GM19463 (cell line): ENCODE measurements around the gene ASNS.
"Not testable (repeated sequence)": the region's sequence is repeated elsewhere in the genome, so short reads cannot be mapped to it uniquely, and the experiment has no call there.

Experiments used
- ATAC-seq: cut with Tn5 transposase; IDR thresholded peaks from one replicate; pipeline ENCODE4 v1.9.1; 2021; ENCODE audit warnings: mild to moderate bottlenecking, moderate library complexity; ENCODE audit not compliant: unreplicated experiment

ASNS gene

DNA sequence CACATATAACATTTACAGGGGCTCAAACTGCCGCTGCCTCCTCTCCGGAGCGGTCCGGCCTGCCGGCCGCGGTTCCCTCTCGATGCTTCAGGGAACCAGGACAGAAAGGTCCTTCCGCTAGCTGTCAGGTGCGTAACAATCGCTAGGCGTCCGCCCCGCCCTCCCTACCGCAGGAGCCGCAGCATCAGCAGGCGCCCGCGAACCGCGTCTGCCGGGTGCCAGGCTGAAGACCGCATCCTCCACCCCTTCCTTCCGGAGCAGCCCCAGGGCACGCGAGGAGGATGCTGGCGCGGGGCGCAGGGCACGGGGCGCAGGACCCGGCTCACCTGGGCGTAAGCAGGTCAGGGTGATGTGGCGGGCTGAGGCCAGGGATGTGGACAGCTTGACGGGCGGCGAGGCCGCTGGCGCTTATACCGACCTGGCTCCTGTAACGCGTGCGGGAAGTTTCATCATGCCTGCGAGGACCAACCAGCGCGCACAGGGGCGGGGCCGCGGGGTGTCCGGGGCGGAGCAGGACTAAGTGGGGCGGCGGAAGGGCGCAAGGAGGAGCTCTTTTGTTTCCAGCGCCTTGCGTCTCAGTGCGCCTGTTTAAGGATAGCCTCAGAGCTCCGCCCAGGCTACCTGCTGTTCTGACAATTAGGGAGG lies at the start of gene ASNS:
TSS of gene ASNS (minus strand) at position 384 of the 645 bp plus-strand sequence. CDS start 3,252 bp downstream, outside the sequence.
- peak; percentile 98 for ATAC-seq

DNA sequence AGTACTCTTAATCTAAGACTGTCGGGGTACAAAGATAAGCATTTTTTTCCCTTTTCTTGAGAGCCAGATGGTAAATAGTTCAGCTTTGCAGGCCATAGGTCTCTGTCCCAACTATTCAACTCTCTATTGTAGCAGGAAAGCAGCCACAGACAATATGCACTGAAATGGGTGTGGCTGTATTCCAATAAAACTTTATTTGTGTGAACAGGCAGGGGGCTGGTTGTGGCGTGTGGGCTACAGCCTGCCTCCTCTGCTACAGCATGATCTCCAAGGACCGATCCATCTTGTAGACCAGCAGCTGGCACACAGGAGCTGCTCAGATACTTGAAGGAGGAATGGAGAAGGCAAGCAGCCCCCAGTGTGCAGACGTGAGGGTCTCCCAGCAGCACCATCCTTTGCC lies 49.0 kb upstream of the ASNS start:
- not testable (repeated sequence) for ATAC-seq

- ATAC-seq, result not testable (repeated sequence)
These were observed 43.1 kb upstream of the ASNS start for GRCh38 chr7:97915267-97915666.

DNA sequence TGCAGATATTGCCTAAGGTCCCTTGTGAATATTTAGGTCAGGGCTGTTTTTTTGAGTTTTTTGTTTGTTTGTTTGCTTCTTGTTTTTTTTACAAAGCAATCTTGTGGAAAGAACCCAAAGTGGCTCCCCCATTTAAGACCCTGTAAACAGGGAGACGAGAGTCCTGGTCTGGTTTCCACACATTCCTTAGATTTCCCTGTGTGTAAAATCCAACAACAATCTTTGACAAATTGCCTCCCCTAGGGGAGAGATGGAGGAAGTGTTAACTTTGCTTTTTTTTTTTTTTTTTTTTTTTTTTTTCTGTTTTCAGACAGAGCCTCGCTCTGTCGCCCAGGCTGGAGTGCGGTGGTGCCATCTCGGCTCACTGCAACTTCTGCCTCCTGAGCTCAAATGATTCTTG lies 40.1 kb upstream of the ASNS start:
- ATAC-seq, result not testable (repeated sequence)

- not testable (repeated sequence) for ATAC-seq
These were observed 24.7 kb upstream of the ASNS start for GRCh38 chr7:97896893-97897292.

DNA sequence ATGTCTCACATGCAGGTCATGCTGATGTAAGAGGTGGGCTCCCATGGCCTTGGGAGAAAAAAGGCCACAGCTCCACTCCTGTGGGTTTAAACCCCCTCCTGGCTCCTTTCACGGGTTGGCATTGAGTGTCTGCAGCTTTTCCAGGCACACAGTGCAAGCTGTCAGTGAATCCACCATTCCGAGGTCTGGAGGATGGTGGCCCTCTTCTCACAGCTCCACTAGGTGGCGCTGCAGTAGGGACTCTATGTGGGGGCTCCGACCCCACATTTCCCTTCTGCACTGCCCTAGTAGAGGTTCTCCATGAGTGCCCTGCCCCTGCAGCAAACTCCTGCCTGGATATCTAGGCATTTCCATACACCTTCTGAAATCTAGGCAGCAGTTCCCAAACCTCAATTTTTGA lies 19.5 kb upstream of the ASNS start:
- ATAC-seq, result not testable (repeated sequence)

DNA sequence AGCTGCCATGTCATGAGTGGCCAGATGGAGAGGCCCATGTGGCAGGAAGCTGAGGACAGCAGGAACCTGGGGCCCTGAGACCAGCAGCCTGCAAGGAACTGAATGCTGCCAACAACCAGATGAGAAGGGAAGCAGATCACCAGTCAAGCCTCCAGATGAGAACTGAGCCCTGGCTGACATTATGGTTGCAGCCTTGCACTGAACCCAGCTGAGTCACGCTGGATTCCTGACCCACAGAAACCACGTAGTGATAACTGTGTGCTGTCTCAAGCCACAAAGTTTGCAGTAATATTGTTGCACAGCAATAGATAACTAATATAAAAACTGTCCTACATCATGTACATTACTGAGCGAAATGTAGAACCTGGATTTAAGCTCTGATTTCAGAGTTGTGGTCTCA lies 7.3 kb upstream of the ASNS start:
- ATAC-seq, result not testable (repeated sequence)

DNA sequence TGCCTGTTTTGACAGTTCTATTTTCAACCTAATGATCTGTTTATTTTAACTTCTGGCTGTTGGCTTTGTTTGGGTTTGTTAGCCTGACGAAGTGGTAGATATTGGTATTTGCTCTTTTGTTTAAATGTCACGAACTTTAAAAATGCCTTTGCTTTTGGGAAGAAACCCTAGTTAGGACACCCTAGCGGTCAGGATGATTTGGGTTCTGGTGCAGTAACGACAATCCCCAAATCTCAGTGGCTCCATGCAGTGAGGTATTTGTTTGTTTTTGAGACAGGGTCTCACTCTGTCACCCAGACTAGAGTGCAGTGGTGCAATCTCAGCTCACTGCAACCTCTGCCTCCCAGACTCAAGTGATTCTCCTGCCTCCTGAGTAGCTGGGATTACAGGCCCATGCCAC lies 2.7 kb upstream of the ASNS start:
- not testable (repeated sequence) for ATAC-seq

- no peak for ATAC-seq
These were observed 1.4 kb upstream of the ASNS start for GRCh38 chr7:97873606-97874005.

DNA sequence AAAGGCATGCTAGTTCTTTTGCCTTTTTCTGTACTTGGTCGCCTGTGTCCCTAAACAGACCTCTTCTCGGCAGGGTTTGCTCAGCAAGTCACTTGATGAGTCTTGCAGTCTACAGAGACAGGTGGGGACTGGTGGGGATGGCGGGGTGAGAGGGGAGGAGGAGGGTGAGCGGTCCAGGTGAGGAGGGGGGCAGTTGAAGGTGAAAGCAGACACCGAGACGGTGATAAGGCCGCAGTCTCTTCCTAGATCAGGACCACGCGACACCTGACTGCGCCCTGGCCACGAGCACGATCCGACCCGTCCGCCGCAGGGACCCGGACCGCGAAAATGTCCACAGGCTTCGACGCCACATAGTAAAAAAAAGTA lies 566 bp downstream of the ASNS start:
- peak; percentile 3 for ATAC-seq

GRCh38 chr7:97868788-97869187 lies 3.4 kb downstream of the ASNS start:
- no peak for ATAC-seq

GRCh38 chr7:97868314-97868713 lies 3.9 kb downstream of the ASNS start:
- no peak for ATAC-seq

DNA sequence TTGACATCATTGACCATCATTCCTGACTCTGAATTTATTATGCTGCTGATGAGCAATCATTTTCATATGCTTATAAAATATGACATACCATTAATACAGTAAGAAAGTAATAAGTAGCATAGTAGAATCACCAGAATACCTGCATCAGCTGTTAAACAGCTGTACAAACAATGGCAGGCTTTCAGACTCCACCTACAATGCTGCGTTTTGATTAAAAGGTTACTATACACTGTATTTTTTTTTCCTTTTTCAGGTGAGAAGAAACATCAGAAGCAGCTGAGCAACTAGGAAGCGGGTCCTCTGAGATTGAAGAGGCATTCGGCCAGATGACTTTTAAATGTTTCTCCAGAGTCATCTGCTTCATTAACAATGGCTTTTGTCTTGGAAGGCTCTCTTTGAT lies 7.1 kb downstream of the ASNS start:
- no peak for ATAC-seq

DNA sequence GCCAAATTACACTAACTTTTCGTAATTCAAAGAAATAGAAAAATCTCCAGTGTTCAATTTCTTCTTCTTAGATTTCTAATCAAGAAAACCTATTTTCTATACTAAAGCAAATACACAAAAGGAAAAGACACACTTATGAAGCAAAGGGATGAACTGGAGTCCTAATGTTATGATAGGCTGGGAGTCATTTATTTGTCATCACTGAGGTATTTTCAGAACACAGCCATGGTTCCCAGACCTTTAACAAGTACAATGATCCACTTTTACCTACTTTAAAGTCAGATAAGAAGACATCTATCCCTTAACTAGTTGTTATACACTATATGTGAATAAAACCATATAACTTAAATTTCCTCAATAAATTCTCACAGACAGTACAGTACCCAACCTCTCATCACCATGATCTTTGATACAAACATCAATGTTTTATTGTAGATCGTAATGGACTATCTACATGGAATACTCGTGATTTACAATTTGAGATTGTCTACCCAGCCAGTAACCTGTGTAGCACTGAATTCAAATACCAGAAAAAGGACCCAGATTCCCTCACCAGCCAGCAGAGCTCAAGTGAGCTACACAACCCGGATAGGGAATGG lies 12.5 kb downstream of the ASNS start:
- no peak for ATAC-seq

- ATAC-seq, result no peak
These were observed 14.0 kb downstream of the ASNS start for GRCh38 chr7:97858221-97858620.

GRCh38 chr7:97857544-97857943 lies 14.7 kb downstream of the ASNS start:
- ATAC-seq, result no peak

DNA sequence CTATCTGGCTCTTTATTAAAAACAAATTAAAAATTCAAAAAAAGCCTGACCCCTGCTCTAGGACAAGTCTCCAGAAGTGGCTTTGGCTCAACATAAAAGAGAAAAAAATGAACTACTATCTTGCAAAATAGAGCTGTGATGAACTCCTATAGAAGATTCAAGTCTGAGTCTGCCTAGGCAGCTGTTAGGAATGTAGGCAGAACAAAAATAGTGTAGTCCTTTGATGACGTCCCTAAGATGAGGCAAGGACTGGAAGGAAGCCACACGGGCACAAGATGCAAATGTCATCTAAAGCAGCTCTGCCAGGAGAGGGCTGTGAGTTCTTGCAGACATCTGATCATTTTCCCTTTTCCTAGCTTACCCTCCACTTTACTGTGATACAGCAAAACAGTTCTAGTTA lies 20.5 kb downstream of the ASNS start:
- no peak for ATAC-seq

DNA sequence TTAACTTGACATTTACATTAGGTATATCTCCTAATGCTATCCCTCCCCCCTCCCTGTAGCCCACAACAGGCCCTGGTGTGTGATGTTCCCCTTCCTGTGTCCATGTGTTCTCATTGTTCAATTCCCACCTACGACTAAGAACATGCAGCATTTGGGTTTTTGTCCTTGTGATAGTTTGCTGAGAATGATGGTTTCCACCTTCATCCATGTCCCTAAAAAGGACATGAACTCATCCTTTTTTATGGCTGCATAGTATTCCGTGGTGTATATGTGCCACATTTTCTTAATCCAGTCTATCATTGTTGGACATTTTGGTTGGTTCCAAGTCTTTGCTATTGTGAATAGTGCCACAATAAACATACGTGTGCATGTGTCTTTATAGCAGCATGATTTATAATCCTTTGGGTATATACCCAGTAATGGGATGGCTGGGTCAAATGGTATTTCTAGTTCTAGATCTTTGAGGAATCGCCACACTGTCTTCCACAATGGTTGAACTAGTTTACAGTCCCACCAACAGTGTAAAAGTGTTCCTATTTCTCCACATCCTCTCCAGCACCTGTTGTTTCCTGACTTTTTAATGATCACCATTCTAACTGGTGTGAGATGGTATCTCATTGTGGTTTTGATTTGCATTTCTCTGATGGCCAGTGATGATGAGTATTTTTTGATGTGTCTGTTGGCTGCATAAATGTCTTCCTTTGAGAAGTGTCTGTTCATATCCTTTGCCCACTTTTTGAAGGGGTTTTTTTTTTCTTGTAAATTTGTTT lies 21.8 kb downstream of the ASNS start:
- ATAC-seq, result not testable (repeated sequence)

DNA sequence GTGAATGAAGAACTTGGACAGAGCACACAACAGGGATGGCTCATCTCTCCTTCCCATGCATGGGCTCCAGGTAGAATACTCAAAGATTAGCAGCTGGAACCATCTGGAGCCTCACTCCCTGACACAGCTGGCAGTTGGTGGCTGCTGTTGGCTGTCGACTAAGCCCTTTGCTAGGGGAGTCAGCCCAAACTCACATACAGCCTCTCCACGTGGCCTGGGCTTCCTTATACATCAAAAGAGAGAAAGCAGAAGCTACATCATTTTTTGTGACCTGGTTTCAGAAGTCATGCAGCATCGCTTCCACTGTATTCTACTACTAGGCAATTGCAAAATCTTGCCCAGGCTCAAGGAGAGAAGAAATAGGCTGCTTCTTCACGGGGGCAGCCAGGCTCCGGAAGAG lies 24.4 kb downstream of the ASNS start:
- ATAC-seq, result no peak

DNA sequence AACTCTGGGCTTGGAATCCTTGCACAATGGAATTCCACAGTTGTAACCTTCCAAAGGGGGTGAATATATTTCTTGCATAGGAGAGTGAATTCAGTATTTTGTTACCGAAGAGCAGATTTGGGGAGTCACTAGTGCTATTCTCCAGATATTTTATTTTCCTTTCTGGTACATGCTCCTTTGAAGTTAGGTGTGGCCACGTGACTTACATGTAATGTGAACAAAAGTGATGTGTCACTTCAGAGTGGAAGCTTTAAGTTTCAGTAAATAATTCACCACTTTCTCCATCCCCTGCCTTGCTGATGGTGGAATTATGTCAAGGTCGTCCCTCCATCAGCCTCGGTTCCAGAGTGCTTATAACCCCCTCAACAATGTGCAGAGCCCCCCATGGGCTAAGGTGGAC lies 25.3 kb downstream of the ASNS start:
- no peak for ATAC-seq

DNA sequence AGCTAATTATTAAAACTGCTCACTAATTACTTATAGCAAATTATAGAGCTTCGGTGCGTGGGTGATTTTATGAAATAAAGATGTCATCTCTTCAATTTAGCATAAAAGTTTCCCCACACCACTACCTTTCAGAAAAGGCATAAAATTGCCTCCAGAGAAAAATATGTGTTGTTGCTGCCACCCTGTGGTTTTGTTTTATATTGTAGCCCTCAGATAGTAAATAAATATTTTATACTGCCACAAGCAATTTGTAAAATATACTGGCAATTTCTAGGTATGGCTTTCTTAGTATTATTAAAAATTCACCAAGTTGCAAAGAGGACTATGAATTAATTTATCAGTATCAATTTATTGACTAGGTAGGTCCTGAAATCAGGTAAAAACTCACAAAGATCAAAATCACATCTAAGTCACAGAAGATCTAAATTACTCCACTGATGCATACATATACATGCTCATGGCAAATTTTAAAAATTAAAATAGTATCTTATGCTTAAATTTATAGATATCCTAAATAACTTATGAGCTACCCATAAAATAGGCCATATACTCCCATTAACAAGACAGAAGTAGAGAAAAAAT lies 26.5 kb downstream of the ASNS start:
- ATAC-seq, result no peak

- ATAC-seq, result no peak
These were observed 28.2 kb downstream of the ASNS start for GRCh38 chr7:97844036-97844435.
